Breast epithelium (tissue), 4 donors: ENCODE data around the gene NAV2. TPM values are rescaled to one million over a fixed set of nuclear protein-coding genes. Genes with fewer than 3 reads are reported as not detected.

Experiments
- DNase-seq, 2 donors: peaks; one replicate each; pipeline ENCODE4 v3.0.0-alpha.2; 2019; ENCODE audit warnings: low spot score in 2 of 2
- H3K27ac ChIP-seq, 2 donors: fragments of 200-600 bp; sonication (generic) in 1 of 2; one replicate each; pipeline ENCODE4 v1.5.1; 2016 to 2019; ENCODE audit warnings: mild to moderate bottlenecking in 1 of 2
- H3K27me3 ChIP-seq, 2 donors: fragments of 200-600 bp; sonication (generic) in 1 of 2; one replicate each; pipeline versions ENCODE4 v1.5.1 to v1.6.0; 2017 to 2019; ENCODE audit warnings: control low read depth in 1 of 2, mild to moderate bottlenecking in 1 of 2
- H3K36me3 ChIP-seq: fragments of 200-600 bp; one replicate; pipeline ENCODE4 v1.5.1; 2019
- H3K4me1 ChIP-seq, 2 donors: fragments of 200-600 bp; sonication (generic); one replicate each; pipeline ENCODE4 v1.5.1; 2016 to 2019; ENCODE audit warnings: control low read depth in 1 of 2
- H3K4me3 ChIP-seq, 3 donors: fragments of 200-600 bp; sonication (generic); 1 replicate in 2 of 3; 2 replicates in 1 of 3; pipeline ENCODE4 v1.5.1; 2016 to 2019; ENCODE audit warnings: mild to moderate bottlenecking in 3 of 3, moderate library complexity in 2 of 3
- H3K9me3 ChIP-seq, 2 donors: fragments of 200-600 bp; sonication (generic) in 1 of 2; one replicate each; pipeline ENCODE4 v1.5.1; 2016 to 2019; ENCODE audit warnings: control low read depth in 1 of 2
- POLR2A ChIP-seq: fragments of 450-650 bp; IDR thresholded peaks from one replicate; pipeline ENCODE4 v1.6.1; 2016; ENCODE audit warnings: antibody characterized with exemption, mild to moderate bottlenecking, moderate library complexity
- POLR2AphosphoS5 ChIP-seq, 3 donors: sonication (generic); formaldehyde crosslinking; IDR thresholded peaks; one replicate each; pipeline ENCODE4 v1.6.1; 2017; ENCODE audit warnings: antibody characterized with exemption in 3 of 3
- intact Hi-C: fragments of 100-400 bp; cut with DNase I; formaldehyde crosslinking; loops from one replicate; pipeline ENCODE4 v1.15.1; 2023; ENCODE audit warnings: low total_unique reads
- total RNA-seq, 3 donors: library from RNA; depleted of rRNA; stranded (reverse); fragments of >200 nt; gene quantifications; one replicate each; pipeline ENCODE4 v1.1.0, GENCODE V29; 2016
- TF ChIP-seq, protein P1 (sequence below), 3 donors: fragments of 450-650 bp; IDR thresholded peaks; one replicate each; pipeline ENCODE4 v1.5.1; 2016 to 2017; ENCODE audit warnings: antibody characterized with exemption in 3 of 3, mild to moderate bottlenecking in 3 of 3, moderate library complexity in 3 of 3

Gene NAV2
- total RNA-seq, 3 donors from 2014 or later, result 28.2 to 61.8 (median 31.4) TPM

DNA sequence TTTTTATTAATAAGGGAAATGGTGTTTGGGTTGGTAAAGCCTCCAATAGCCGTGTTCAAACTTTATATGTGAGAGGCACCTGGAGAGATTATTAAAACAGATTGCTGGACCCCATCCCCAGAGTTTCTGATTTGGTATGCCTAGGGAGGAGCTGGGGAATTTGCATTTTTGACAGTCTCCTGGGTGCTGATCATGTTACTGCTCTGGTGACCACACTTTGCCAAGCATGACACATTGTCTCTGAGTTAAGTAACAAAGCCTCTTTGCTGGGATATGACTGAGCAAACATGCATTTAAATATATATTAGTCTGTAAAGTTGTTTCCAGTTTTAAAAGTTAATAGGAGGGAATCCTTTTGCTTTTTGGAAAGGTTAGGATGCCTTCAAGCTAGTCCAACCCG, 140.4 kb downstream of the NAV2 start:
- Histone ChIP-seq H3K36me3 (no peaks in the 10 kb centered on the region), H3K4me1 (no peaks in the 10 kb centered on the region), H3K4me3 (no peak overlapping the region), H3K27me3 (no peaks in the 10 kb centered on the region), H3K27ac (no peak overlapping the region), H3K9me3 (no peaks in the 10 kb centered on the region)
- no peak for DNase-seq
- intact Hi-C loops, result no loop called here
- TF ChIP-seq, protein P1, sequence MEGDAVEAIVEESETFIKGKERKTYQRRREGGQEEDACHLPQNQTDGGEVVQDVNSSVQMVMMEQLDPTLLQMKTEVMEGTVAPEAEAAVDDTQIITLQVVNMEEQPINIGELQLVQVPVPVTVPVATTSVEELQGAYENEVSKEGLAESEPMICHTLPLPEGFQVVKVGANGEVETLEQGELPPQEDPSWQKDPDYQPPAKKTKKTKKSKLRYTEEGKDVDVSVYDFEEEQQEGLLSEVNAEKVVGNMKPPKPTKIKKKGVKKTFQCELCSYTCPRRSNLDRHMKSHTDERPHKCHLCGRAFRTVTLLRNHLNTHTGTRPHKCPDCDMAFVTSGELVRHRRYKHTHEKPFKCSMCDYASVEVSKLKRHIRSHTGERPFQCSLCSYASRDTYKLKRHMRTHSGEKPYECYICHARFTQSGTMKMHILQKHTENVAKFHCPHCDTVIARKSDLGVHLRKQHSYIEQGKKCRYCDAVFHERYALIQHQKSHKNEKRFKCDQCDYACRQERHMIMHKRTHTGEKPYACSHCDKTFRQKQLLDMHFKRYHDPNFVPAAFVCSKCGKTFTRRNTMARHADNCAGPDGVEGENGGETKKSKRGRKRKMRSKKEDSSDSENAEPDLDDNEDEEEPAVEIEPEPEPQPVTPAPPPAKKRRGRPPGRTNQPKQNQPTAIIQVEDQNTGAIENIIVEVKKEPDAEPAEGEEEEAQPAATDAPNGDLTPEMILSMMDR (IDR thresholded peaks at IDR 0.05), result no peak
- TF ChIP-seq POLR2A, result no peak
- TF ChIP-seq POLR2AphosphoS5 (IDR thresholded peaks at IDR 0.05), result no peak

DNA sequence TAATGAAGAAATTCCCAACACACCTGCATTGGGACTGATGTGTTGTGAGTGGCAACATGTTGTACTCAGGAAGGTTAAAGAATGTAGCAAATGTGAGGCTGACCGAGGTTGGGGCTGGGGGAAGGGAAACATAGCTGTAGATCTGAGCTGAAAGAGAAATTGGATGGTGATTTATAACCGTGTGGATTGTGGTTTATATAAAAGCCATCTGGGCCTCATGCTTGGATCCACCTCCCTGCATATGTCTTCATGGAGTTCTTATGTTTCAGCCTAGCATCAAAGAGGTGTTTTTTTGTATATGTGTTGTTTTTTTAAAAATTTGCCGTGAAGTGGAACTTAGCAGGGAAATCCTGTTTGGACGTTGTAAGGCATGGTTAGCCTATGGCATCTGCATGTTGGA, 141.3 kb downstream of the NAV2 start:
- Histone ChIP-seq H3K27me3 (no peaks in the 10 kb centered on the region), H3K4me3 (no peak overlapping the region), H3K4me1 (no peaks in the 10 kb centered on the region), H3K9me3 (no peaks in the 10 kb centered on the region), H3K27ac (peak overlapping the region in 1 of 2 donors; percentile 10), H3K36me3 (no peaks in the 10 kb centered on the region)
- TF ChIP-seq POLR2AphosphoS5 (IDR thresholded peaks at IDR 0.05), result no peak
- TF ChIP-seq POLR2A, result no peak
- TF ChIP-seq, protein P1 (IDR thresholded peaks at IDR 0.05), result no peak
- DNase-seq, result no peak
- intact Hi-C loops, result no loop called here

DNA sequence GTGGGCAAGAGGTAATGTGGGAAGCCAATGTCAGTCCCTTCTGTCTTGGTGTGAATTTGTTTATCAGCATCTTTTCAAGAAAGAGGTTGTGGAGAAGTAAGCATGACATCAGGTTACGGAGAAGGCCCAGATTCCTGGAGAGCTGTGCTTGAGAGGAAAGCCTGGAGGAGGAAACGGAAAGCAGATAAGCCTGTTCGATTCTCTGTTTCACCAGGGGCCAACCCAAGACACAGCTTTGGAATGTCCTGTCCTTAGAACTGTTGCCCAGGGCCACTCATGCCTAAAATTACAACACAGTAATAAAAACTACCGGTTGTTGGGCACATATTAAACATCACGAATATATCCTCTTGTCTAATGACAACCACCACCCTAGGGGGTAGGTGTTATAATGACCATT, 148.5 kb downstream of the NAV2 start:
- no peak for TF ChIP-seq POLR2A
- no peak for TF ChIP-seq POLR2AphosphoS5 (IDR thresholded peaks at IDR 0.05)
- TF ChIP-seq, protein P1 (IDR thresholded peaks at IDR 0.05), result no peak
- Histone ChIP-seq H3K4me3 (no peak overlapping the region), H3K9me3 (no peaks in the 10 kb centered on the region), H3K36me3 (no peaks in the 10 kb centered on the region), H3K27ac (no peak overlapping the region), H3K4me1 (peaks cover 0 to 4% of the 10 kb centered on the region in 2 donors), H3K27me3 (no peaks in the 10 kb centered on the region)
- DNase-seq, result no peak
- intact Hi-C loops, result no loop called here

DNA sequence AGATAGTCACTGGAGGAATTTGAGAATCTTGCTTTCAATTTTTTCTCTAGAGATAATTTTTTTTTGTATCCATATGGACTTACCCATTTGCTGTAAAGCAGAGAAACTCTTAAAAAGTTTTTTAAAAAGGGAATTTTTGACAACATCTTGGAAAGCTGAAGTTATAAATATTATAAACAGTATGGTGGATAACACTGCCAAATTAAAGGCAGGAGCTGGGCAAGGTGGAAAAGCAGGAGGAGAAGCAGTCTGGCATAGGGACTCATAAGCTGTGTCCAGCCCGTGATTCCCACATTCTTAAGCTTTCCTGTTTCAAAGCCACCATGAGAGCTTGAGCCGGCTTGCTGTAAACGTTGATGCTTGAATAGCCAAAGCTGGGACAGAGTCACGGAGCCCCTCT, 149.5 kb downstream of the NAV2 start:
- no peaks in the 10 kb centered on the region for H3K27me3 ChIP-seq
- DNase-seq, result no peak
- TF ChIP-seq POLR2A (no peak), POLR2AphosphoS5 (IDR thresholded peaks at IDR 0.05) (no peak)
- TF ChIP-seq, protein P1 (IDR thresholded peaks at IDR 0.05), result no peak
- H3K4me1 ChIP-seq, result peaks cover 0 to 4% of the 10 kb centered on the region in 2 donors
- no peak overlapping the region for H3K27ac ChIP-seq
- no peaks in the 10 kb centered on the region for H3K9me3 ChIP-seq
- H3K4me3 ChIP-seq, result no peak overlapping the region
- H3K36me3 ChIP-seq, result no peaks in the 10 kb centered on the region
- intact Hi-C loops, result loop anchor here (1.0 kb wide), 1 partner anchor 13 kb away; no protein-coding TSS in a partner anchor

DNA sequence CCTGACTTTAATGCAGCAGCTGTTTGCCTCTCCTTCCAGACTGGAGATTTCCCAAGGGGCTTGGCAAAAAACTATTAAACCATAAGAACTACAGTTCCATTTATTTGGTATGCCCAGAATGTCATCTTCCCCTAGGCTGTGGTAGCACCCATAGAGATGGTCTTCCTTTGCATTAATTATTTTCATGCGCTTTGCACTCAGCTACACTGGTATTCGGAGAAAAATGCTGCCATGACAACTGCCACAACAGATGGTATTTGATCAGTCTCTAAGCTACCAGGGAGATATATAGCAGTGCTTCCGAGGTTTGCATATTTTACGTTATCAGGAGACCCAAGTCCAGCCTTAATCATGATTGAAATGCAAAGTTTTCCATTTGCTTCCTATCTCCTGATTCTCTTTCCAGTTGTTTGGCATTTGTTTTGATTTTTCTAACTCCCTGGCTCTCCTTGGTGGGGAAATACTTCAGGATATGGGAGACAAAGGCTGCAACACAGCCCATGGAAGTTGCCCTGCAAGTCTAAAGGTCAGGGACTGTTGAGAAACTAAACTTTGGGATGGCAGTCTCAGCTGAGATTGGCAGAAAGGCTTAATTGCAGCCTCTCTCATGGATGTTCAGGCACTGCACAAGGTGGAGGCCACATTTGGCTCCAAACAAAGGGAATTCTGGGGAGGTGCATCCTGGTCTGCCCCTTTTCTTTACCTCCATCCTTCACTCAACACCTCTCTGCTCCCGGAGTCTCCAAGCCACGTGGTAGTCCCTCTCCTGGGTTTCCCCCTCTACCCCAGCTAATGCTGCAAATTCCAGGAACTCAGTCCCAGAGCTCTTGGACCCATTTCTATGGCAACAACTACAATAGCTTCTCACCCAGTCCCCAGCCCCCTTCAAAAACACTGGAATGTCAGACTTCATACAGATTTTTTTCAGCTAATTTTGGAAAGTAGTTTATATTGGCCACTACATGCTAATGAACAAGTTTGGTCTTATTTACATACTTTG, 151.8 kb downstream of the NAV2 start:
- Histone ChIP-seq H3K27me3 (no peaks in the 10 kb centered on the region), H3K4me1 (peaks cover 0 to 9% of the 10 kb centered on the region in 2 donors), H3K4me3 (no peak overlapping the region), H3K27ac (peak overlapping the region; percentile 18 to 39), H3K9me3 (no peaks in the 10 kb centered on the region), H3K36me3 (no peaks in the 10 kb centered on the region)
- no peak for DNase-seq
- no peak for TF ChIP-seq POLR2AphosphoS5 (IDR thresholded peaks at IDR 0.05)
- TF ChIP-seq POLR2A, result no peak
- TF ChIP-seq, protein P1 (IDR thresholded peaks at IDR 0.05), result no peak
- intact Hi-C loops, result no loop called here
